Stimulated activated CD8-positive, alpha-beta memory T cell treated with anti-CD3 and anti-CD28 coated beads, Interleukin-7, amount 100 ng/mL, for 4 hours (primary cell): ENCODE results near the gene NFYC.

ENCODE experiments used
- DNase-seq, 2 donors: peaks; one replicate each; pipeline ENCODE4 v3.0.0-alpha.2; 2020; ENCODE audit warnings: low read depth in 2 of 2

Gene NFYC

DNA sequence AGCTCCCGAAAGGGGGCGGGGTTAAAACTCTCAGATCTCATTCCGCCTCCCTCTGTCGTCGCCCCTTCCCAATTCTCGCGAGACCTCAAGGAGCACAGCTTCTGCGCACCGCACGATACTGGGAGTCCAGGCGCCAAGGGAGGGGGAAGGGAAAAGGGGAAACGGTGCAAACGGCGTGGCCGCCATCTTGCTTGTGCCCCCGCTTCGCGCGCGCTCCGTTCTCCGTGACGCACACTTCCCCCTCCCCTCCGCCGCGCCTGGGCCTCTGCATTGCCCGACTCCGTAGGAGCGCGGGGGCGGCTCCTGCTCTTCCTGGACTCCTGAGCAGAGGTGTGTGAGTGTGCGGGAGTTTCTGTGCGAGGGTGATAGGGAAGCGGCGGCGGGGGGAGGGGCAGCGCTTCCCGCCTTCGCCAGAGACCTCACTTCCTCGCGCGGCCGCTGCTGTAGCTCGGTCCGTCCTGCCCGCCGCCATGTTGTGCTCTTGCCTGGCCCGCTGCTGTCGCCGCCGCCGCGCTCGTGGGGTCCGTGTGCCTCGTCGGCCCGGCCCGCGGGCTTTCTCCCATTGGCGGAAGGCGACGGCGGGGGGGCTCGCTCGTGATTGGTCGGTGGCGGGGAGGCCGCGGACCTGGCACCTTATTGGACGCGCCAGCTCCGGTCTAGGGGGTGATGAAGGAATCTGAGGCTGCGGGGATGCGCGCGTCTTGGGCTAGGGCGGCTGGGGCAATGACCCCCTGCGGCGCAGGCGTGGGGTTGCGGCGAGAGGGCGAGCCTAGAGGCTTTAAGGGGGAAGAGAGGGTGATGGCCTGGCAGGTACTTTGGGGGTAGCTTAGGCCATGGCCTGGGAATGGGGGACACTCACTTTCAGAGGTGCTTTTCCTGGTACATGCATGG is at the start of gene NFYC:
TSS of gene NFYC (plus strand) at position 167 of the 891 bp plus-strand sequence. CDS start 47,140 bp downstream, outside the sequence.
- peak; percentile 91 to 95 for DNase-seq

DNA sequence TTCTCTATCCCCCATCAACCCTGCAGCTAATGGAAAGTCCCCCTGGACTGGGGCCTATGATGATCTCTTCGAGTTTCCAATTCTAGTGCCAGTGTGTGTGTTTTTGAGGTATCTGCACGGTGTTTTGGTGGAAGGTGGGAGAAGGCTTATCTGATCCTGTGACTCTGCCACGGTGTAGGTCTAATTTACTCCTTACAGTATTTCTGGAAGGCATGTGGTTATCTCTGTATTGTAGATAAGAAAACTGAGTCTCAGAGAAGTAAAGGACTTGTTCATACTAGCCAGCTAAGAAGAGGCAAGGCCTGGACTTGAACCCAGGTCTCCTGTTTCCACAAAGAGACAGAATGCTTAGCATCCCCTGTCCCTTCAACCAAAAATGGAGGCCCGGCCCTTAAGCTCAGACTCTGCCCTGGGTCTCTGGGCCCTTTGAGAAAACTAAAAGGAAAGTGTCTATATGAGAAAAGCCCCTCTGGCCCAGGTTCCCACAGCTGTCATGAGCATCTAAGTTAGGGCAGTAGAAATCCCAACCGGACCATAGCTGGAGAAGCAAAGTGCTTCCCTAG is 46.3 kb upstream of the NFYC start:
- DNase-seq = no peak

DNA sequence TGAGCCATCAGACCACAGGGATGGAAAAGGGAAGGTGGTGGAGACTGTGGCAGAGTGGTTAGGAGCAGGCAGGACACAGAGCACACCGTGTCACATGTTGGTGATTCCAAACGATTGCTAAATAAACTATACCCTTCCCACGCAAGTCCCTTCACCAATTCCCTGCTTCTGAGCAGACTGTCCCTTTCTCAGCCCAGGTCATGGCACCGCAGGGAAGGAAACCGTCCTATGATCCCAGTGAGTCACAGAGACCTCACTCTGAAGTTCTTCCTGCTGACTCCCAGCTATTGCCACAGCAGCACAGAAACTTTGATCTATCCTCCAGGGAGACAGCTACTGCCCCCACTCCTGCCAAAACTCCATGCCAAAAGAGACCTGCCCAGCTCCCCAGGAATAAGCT is 45.2 kb upstream of the NFYC start:
- no peak for DNase-seq

DNA sequence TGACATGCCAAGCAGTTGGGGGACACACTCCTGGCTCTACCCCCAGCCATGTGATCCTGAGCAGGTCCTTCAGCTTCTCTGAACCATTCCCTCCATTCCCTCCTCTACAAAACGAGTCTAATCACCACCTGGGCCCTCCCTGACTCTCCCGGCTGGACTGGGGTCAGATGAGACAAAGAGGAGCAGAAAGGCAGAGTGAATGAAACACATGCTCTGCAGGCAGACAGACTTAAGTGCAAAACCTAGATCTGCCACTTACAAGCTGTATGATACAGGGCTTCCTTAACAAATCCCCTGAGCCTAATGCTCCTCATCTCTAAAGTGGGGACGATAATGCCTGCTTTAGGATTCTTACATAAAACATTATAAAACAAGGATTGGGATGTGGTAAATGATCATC is 43.3 kb upstream of the NFYC start:
- no peak for DNase-seq

DNA sequence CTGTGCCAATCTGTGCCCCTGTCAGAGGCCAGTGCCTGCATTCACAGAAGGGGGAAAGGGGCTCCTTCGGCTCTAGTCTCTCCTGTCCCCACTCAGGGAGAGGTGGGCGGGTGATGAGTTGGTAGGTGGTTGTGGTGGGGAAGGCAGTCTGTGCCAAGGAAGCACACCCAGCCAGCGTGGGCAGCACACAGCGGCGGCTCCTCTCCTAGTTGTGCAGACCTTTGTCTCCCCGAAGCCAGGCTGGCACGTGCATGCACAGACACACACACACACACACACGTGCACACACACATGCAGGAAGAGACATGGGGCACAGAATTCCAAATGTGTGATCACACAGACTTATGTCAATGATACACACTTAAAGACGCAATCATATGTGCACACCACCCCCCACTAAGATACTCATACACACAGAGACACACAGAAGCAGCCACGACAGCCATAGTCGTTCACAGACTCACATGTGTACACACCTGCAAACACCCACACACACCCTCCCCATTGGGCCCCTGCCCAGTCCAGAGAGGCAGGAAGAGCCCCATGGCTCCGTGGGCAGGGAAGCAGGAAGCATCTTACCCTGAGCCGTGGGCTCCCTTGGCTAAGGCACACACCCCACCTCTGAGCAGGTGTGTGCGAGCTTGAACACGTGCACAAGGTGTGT is 42.4 kb upstream of the NFYC start:
- DNase-seq = peak in 1 of 2 donors; percentile 10

DNA sequence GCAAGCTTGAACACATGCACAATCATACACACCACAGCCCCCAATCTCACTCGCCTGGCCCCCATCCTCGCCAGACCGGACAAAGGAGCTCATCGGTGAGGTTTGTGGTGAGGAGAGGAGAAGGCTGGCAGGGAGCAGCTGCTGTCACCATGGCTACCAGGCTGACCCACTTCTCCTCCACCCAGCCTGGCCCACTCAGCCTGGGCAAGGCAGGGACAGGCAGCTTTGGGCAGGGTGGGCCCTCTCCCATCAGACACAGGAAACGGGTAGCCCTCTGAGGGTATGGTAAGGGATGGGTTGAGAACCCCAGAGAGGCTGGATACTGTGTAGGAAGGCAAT is 41.9 kb upstream of the NFYC start:
- DNase-seq = no peak

DNA sequence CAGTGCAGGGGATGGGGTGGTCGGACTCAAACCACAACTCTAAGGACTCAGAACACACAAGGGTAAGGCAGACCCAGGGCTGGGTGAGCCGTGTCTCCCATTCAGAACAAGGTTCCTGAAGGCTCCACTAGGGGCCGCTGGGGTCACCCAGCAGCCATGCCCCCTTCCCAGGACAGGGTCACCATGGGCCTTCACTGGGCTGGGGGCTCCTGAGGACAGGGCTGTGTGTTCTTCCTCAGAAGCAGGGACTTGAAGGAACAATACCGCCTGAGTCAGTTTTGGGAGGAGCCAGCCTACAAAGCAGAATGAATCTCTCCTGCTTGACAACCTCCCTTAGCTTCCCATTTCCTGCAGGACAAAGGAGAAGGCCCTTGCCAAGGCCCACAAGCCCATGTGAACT is 41.4 kb upstream of the NFYC start:
- DNase-seq = no peak

DNA sequence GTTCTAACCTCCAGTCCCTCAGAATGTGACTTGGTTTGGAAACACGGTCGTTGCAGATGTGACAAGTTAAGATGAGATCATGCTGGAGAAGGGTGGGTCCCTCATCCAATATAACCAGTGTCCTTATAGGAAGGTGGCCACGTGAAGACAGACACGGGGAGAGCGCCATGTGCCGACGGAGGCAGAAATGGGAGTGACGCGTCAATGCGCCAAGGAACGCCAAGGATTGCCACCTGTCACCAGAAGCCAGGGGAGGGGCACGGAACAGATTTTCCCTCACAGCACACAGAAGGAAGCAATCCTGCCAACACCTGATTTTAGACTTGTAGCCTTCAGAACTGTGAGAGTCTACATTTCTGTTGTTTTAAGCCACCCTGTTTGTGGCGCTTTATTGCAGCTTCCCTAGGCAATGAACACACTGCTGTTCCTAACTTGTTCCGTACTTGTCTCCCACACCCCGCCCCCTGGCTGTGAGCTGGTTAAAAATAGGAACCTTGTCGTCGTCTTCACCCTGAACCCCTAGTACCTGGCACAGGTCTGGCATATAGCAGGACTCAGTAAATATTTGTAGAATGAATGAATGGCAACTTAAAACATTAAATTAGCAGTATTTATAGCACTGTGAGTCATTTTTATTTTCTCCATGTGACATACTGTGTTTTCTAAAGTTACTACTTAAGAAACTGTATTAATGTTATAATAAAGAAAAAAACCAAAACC is 40.2 kb upstream of the NFYC start:
- no peak for DNase-seq

DNA sequence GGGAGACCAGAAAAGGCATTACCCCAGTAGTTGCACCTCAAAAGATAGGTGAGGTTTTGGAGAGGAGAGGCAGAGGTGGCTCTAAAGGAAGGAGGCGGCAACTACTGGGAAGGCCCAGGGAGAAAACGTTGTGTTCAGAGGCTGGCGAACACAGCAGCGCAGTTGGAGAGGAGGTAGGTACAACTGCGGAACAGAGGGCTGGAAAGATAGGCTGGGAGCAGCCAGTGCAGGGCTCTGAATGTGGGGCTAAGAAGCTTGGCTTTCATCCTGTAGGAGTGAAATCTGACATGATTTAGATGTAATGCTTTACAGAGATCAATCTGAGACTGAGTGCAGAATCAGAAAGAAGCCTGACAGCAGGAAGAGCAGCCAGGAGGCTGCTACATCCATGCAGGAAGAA is 39.0 kb upstream of the NFYC start:
- DNase-seq = no peak

DNA sequence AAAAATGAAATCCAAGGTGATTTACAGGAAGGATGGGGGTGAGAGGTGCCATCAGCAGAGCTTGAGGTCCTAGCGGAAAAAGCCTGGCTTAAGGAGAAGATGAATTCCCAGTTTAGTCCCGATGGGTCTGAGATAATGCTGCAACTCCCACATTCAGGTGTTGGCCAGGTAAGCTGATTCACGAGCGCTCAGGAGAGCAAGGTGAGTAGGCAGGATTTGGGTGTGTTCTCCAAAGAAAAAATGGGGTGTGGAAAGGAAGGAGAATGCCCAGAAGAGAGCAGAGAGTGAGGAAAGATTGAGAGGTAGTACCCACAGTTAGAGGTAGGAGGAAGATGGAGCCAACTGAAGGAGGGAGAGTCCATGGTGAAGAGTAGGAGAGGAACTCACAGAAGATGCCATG is 38.5 kb upstream of the NFYC start:
- DNase-seq = no peak

DNA sequence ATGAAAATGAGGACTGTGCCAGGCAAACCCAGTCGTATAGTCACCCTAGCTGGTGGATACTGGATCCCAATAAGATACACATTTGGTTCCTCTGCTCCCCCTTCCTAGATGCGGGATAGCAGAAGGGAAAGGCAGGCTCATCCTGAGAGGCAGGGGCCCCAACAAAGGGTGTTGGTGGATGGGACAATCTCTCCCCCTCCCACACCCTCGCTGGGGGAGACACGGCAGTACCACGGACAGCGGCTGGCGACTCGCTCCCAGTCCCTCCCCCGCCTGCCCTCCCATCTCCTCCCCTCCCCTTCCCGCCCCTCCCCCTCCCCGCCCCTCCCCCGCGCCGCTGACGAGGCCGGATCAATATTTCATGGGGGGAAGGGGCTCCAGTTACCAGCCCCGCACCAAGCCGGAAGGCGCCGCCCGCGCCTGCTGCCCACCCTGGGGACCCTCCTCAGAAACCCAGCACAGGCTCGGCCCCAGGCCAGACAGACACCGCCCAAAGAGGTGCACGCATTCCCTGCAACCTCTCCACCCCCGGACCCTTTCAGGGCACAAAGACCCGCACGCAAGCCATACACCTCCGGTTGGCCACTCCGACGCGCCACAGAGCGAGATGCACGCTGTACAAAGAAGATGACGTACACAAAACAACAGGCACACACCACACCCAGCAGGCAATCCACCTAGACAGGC is 37.5 kb upstream of the NFYC start:
- DNase-seq = no peak

DNA sequence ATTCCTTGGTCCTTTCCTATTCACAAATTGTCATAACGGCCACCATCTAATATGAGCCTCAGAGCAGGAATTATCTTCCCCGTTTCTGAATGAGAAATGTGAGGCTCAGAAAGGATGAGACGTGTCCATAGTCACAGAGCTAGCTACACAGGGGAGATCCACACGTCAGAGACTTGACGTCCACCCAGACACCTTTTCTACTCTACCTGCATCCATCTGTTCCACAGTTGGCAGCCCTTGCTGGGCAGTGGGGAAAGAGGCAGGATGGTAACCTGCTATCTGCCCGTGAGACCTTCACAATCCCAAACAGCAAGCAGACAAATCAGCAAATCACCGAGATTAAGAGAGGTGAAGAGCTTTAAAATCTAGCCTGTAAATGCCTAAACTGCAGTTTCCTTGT is 34.5 kb upstream of the NFYC start:
- DNase-seq = no peak

DNA sequence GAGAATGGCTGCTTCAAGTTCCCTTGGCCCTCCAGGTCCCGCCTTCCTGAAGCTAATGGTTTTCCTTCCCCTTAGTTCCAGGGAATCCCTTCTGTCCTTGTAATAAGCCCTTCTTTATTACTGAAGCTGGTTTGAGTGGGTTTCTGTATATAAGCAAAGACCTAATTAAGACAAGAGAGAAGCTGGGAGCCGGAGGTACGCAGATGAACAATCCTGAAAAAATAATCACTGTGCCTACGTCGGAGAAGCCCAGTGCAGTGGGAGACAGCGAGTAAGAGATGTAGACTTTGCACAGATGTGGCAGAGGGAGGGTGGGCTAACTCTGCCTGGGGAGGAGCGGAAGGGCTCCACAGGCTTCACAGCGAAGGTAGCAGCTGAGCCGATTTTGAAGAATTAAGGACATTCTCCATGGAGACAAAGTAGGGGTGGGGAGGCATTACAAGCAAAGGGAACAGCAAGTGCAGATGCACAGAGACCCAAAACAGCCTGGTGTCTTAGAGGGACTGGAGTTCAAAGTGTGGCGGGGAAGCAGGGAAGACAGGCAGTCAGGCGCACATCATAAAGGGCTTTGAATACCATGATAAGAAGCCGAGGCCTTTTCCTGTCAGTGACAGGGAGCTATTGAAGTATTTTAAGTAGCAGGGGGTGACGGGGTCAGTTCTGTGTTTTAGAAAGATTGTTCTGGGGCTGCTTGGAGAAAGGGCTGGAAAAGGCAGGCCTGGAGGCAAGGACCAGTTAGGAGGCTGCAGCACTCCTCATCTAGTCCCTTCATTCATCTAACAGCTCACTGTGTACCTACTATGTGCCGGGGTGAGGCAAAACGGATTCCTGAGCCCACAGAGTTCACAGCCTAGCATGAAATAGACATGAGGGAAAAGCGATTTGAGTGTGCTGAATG is 32.5 kb upstream of the NFYC start:
- no peak for DNase-seq

DNA sequence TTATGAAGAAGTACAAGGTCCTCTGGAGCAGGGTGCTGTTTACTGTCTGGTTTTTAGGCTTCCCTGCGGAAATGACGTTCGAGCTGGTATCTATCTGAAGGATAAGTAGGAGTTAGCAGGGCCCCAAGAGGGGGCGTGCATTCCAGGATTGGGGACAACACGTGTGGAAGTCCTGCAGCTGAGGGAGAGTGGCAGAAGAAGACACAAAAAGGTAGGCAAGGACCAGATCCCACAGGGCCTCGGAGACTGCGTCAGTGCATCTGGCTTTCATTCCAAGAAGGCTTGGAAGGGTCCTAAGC is 31.9 kb upstream of the NFYC start:
- DNase-seq = no peak

DNA sequence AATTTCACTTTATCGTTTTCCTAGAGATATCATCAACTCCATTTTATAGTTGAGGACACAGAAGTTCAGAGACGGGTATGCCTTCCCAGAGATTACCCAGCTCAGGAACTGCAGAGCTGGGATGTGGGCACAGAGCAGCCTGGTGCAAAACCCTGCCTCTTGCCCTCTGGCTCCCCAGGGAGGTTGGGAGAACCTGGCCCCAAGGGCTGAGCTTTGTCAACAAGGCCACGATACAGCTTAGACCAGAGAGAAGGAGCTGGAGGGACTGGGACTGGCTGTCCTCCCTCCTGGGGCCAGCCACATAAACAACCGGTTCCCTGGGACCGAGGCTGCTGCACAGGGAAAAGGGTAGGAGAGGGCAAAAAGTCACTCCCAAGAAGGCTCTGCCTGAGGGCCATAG is 29.8 kb upstream of the NFYC start:
- DNase-seq = no peak

DNA sequence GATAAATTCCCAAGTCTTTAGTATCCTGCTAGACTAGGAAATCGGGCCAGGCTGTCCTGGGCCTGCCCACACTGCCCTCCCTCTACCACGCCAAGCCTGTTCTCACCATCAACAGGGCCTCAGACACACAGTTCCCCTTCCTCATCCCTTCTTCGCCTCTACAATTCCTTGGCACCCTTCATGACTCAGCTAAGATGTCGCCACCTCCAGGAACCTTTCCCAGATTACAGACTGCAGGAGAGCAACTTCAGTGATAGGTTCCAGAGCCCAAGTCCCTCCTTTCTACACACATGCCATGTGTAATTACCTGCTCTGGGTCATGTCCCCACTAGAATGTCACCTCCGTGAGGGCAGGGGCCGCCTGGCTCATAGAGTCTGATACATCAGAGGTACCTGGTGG is 29.4 kb upstream of the NFYC start:
- DNase-seq = no peak

DNA sequence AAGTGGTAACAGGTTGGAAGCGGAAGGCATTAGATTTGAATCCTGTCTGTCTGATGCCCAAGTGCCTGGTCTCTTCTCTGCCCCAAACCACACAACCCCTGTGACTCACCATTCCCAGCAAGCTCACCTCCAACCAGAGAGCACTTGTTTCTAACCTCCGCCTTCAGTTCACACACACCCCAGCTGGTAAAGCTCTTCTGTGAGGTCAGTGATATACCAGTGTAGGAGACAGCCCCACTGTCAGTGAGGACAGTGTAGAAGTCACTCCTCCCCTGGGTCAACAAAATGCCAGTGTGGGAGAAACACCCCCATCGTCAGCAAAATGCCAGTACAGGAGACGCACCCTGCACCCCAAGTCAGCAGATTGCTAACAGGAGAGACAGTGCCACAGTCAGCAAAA is 28.6 kb upstream of the NFYC start:
- peak in 1 of 2 donors; percentile 5 for DNase-seq

DNA sequence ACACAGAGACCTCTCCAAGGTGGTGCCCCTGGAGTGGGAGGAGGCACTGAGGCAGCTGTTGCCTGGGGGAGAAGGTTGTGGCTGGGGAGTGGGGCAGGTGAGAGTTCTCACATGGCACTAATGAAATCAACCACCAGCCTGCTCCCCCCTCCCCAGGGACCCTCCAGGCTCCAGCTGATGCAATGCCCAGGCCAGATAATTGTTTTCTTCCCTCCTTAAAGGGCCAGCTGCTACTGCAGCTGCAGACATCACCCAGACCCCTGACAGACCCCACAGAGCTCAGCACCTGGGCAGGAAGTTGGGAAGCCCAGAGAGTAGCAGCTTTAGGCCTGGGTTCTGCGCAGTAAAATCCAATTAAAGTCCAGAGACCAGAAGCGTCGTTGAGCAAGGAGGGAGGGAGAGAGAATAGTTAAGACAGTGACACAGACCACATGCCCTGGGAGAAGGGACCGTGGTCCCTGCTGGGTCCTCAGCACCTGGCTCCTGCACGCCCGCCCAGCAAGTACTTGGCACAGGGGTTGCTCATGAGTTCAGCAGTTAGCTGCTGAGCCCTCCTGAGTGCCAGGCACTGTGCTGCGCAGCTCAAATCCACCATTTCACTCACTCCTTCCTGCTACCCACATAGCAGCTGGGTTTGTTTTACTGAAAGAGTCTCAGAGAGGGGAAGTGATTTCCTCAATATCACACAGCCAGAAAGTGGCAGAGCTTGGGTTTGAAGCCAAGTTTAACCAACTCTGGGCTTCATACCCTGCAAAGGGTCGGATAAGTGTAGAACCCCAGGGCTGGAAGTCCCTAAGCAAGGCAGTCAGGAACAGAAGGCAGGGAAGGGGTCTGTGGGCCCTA is 28.0 kb upstream of the NFYC start:
- no peak for DNase-seq

DNA sequence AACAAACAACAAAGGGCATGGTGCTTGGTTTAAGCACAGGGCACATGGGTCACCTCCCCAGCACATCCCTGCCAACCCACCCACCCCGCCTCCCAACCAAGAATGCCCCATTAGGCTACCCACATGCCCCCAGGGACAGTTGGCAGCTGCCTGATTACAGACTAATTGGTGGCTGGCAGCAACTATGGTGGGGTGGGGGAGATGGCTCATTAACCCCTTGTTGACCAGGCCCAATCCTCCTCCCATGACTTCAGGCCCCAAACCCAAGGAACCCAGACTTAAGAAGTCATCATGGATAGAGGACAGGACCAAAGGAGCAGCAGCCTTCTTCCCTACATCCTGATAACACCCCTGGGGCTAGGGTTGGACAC is 27.4 kb upstream of the NFYC start:
- no peak for DNase-seq

DNA sequence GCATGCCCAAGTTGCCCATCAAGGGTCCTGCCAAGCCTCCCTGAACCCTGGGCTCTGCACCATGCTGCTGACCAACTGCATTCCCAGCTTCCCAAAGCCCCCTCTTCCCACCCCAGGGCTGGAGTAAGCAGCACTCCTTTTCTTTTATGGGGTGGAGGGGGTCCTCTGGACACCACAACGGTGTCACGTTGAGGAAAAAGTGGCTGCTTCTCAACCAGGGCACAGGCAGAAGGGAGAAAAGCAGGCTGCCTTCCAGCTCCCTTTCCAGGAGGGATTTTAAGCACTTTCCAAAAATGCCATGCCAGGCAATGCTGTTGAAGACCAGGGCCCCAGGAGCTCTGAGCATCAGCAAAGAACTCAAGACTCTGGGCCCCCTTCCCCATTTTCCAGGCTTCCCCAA is 26.7 kb upstream of the NFYC start:
- no peak for DNase-seq
